Fibroblast of mammary gland (primary cell): ENCODE results near the gene NCOA3.

Source experiments
- DNase-seq: peaks from one replicate; pipeline ENCODE4 v3.0.0-alpha.2; 2010; ENCODE audit warnings: low read depth
- H3K4me3 ChIP-seq: 2 replicates; pipeline ENCODE4 v1.5.1; 2011; ENCODE audit warnings: low read depth, mild to moderate bottlenecking, low read length, moderate library complexity; ENCODE audit not compliant: control insufficient read depth
- CTCF ChIP-seq: conservative IDR thresholded peaks from 2 replicates; pipeline ENCODE4 v1.5.1; 2011; ENCODE audit warnings: low read depth, low read length, inconsistent platforms; ENCODE audit not compliant: control insufficient read depth, insufficient read depth

NCOA3 gene

GRCh38 chr20:47566269-47566668 lies 64.6 kb downstream of the NCOA3 start:
- DNase-seq, result no peak
- no peak overlapping the region for H3K4me3 ChIP-seq
- TF ChIP-seq CTCF, result no peak

- H3K4me3 ChIP-seq, result no peak overlapping the region
- peak; percentile 53 for DNase-seq
- TF ChIP-seq CTCF, result no peak
Observed at GRCh38 chr20:47568019-47568418, 66.3 kb downstream of the NCOA3 start.

- no peak for TF ChIP-seq CTCF
- no peak for DNase-seq
- H3K4me3 ChIP-seq, result no peak overlapping the region
Observed at GRCh38 chr20:47568837-47569410, 67.2 kb downstream of the NCOA3 start.

GRCh38 chr20:47571426-47571825 lies 69.7 kb downstream of the NCOA3 start:
- no peak for TF ChIP-seq CTCF
- no peak overlapping the region for H3K4me3 ChIP-seq
- no peak for DNase-seq

GRCh38 chr20:47572105-47572729 lies 70.5 kb downstream of the NCOA3 start:
- no peak for DNase-seq
- no peak overlapping the region for H3K4me3 ChIP-seq
- no peak for TF ChIP-seq CTCF

GRCh38 chr20:47573559-47573958 lies 71.9 kb downstream of the NCOA3 start:
- TF ChIP-seq CTCF, result no peak
- H3K4me3 ChIP-seq, result no peak overlapping the region
- DNase-seq, result no peak
